IMR-90 (cell line): ENCODE results near the gene MESP2.

Experiments used
- CTCF ChIP-seq: conservative IDR thresholded peaks from 2 replicates; pipeline ENCODE4 v1.5.1; 2012; ENCODE audit warnings: mild to moderate bottlenecking, low read depth, low read length, improper control_type of control experiment
- FOS ChIP-seq: fragments of 150-350 bp; IDR thresholded peaks from 2 replicates; pipeline ENCODE4 v1.6.1; 2016; ENCODE audit warnings: low read depth, low read length
- POLR2A ChIP-seq: IDR thresholded peaks from 2 replicates; pipeline ENCODE4 v1.6.1; 2012; ENCODE audit warnings: mild to moderate bottlenecking, low read depth, low read length
- RAD21 ChIP-seq: IDR thresholded peaks from 2 replicates; pipeline ENCODE4 v1.6.1; 2012; ENCODE audit warnings: low read length, improper control_type of control experiment

GRCh38 chr15:89750560-89751542 lies 25.3 kb upstream of the MESP2 start, which contains the start of gene MESP1:
- TF ChIP-seq CTCF, result peak; percentile 89
- no peak for TF ChIP-seq POLR2A
- peak; percentile 64 for TF ChIP-seq RAD21
- TF ChIP-seq FOS, result no peak
